Thyroid gland (tissue), 4 donors: ENCODE results near the gene HECW1.

Experiments
- CTCF ChIP-seq, 6 experiments: fragments of 200-600 bp in 3 of 6; fragments of 450-650 bp in 3 of 6; sonication (generic) in 3 of 6; IDR thresholded peaks; one replicate each; pipeline ENCODE4 v1.5.1; 2016 to 2019; ENCODE audit warnings: antibody characterized with exemption in 6 of 6, mild to moderate bottlenecking in 2 of 6, inconsistent platforms in 1 of 6, moderate library complexity in 1 of 6
- POLR2A ChIP-seq, 2 donors: fragments of 450-650 bp; IDR thresholded peaks; one replicate each; pipeline ENCODE4 v1.6.1; 2017; ENCODE audit warnings: antibody characterized with exemption in 2 of 2, mild to moderate bottlenecking in 2 of 2, moderate library complexity in 1 of 2

DNA sequence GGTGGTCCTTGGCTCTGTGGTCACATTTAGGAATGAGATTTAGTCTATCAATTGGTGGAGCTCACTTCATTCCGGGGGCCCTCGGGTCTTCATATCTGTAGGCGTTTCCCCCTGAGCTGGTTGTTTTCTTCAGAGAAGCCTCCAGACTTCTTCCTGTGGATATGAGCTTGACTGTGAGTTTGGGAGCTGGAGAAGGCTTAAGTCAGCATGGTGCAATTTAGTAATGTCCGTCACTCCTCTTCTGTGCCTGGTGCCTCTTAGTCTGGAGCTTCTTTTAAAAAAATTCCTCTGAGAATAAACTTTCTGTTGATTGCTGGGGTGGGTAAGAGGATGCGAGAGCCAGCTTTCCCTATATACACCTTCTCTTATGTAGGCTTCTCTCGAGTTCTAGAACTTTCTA is 40.2 kb downstream of the HECW1 start:
- TF ChIP-seq POLR2A (IDR thresholded peaks at IDR 0.05) = no peak
- TF ChIP-seq CTCF (IDR thresholded peaks at IDR 0.05) = no peak
